Right kidney (tissue), 1 donor: ENCODE results near the gene SORBS1.

Experiments used
- DNase-seq: peaks from one replicate; pipeline ENCODE4 v3.0.0-alpha.2; 2016

SORBS1 gene

GRCh38 chr10:95264227-95265051 is 296.7 kb downstream of the SORBS1 start:
- no peak for DNase-seq

DNA sequence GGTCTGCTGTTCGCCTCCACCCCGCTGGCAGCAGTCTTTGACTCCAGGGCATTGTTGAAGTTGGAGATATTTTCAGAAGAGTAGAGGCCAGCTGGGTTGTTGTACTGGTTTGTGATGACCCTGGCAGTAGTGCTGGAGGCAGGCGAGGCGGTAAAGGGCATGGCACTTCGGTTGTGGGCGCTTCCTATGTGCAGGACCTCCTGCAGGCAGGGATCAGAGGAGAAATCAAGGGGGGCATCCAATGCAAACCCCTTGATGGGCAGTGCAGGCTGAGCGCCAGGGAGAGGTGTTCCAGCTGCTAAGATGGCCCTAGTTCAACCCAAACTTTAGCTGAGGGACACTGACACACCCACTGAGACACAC is 297.3 kb downstream of the SORBS1 start:
- DNase-seq: no peak

DNA sequence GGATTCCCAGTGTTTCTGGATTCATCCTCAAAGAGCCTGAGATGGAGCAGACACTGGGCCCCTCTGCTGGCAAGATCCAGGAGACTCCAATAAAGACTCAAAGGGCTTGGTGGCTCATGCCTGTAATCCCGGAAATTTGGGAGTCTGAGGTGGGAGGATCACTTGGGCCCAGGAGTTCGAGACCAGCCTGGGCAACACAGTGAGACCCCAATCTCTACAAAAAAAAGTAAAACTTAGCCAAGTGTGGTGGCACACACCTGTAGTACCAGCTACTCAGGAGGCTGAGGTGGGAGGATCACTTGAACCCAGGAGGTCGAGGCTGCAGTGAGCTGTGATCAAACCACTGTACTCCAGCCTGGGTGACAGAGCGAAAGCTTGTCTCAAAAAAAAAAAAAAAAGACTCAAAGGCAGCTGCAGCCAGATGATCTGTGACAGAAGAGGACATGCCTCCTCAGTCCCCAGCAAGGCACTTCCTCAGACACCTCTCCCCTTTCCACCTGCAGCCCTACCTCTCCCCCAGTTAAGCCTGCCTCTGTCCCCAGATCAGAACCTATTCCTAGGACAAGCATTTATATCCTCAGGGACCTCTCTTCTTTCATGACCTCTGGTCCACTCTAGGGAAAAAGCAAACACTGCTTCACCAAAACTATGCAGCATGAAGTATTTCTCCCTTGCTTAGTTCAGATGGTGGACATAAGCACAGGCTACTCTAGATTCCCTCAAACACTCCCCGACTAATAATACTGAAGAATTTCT is 298.2 kb downstream of the SORBS1 start:
- DNase-seq: no peak

DNA sequence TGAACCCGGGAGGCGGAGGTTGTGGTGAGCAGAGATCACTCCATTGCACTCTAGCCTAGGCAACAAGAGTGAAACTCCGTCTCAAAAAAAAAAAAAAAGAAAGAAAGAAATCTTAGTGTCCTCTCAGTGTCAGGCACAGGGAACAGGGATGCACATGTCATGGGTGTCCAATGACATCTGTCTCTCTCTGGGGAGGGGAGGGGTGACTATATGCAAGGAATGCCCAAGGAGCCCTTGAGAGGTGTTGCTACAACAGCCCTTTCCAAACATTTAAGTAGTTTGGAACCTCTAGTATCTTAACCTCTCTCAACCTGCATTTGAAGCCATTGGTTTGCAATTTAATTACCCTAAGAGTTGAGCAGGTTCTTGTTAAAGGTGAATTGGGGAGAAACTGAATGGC is 299.2 kb downstream of the SORBS1 start:
- DNase-seq: no peak
